Amniotic stem cell (primary cell): ENCODE results near the gene LCA5L.
"Not testable (repeated sequence)": the region's sequence is repeated elsewhere in the genome, so short reads cannot be mapped to it uniquely, and the experiment has no call there.

ENCODE experiments used
- DNase-seq: peaks from one replicate; lab custom pipeline; 2025; lab: John Stamatoyannopoulos, UW

The LCA5L gene

DNA sequence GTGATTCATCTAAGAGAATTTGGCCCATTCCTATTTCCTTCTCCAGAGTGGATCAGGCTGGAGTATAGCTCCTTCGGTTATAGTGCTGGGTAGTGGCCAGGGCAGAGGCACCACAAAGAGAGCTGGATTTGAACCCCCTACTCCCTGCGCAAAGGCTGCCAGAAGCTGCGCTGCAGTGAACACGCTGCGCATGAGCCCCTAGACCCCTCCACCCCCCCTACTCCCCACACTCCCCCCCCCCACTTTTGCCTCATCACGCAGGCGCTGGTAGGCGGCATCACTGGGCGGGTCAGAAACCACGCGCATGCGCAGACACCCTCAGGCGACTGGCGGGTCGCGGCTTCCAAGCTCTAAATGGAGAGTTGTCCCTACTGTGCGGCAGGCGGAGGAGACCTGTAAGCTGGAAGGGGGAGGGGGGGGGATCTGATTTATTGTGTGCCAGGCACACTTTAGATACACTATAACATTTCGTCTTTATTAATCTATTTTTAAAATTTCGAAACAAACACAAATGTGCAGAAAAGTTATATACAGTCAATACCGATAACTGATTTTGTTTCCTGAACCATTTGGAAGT is 58.0 kb downstream of the LCA5L start:
- peak; percentile 62 for DNase-seq

DNA sequence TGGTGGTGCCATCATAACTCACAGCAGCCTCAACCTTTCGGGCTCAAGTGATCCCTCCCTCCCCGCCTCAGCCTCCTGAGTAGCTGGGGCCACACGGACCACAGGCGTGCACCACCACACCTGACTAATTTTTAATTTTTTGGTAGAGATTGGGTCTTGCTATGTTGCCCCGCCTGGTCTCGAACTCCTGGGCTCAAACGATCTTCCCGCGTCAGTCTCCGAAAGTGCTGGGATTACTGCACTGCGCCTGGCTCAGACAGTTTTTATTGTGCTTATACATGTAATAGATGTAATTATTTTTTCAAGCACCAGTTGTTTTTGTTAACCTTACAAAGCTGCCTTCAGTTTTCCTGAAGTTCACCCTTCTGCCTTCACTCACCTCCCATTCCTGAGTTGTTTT is 58.7 kb downstream of the LCA5L start:
- DNase-seq = no peak

DNA sequence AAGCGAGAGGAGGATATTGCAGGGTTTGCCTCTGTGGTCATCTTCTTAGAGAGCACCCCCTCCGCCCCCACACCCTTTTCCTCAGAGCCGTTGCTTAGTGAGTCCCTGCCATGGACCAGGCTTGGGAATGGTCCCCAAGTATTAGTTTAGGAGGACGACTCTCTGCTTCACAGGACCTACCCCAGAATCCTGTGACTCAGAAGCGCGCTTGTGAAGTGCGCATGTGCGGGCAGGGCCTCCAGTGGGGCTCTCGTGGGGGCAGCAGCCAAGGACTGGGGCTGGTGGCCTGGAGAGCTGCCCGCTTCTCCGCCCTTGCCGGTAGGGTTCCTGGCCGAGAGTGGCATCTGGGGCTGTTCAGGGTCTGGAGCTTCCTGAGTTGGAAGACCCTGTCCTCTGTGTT is 59.4 kb downstream of the LCA5L start:
- DNase-seq = no peak

DNA sequence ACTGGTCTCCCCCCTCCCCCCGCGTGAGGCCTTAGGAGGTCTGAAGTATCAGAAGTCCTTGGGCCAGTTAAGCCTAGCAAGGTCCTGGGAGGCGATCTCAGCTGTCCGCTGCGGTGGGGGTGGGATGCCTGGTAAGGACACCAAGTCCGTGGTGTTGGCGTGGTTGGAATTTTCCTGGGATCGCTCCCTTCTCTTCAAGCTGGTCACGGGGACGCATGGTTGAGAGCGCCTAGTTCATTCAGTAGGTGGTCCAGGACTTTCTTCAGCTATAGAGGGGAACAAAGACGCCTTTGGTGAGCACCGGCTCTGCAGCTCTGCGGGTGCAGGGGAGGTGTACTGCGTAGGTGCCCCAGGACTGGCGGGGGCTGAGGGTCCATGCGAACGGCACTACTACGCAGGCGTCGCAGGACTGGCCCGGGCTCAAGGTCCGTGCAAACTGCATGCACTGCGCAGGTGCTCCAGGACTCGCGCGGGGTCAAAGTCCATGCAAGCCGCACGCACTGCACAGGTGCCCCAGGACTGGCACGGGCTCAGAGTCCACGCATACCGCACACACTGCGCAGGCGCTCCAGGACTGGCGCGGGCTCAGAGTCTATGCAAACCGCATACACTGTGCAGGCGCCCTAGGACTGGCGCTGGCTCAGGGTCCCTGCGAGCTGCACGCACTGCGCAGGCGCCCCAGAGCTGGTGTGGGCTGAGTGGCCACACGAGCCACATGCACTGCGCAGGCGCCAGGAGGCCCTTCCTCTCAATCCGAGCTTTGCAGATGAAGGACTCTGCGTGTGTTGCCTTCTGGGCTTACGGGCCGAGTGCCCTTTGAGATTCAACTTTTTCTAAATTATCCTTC is 60.1 kb downstream of the LCA5L start:
- peak; percentile 26 for DNase-seq

DNA sequence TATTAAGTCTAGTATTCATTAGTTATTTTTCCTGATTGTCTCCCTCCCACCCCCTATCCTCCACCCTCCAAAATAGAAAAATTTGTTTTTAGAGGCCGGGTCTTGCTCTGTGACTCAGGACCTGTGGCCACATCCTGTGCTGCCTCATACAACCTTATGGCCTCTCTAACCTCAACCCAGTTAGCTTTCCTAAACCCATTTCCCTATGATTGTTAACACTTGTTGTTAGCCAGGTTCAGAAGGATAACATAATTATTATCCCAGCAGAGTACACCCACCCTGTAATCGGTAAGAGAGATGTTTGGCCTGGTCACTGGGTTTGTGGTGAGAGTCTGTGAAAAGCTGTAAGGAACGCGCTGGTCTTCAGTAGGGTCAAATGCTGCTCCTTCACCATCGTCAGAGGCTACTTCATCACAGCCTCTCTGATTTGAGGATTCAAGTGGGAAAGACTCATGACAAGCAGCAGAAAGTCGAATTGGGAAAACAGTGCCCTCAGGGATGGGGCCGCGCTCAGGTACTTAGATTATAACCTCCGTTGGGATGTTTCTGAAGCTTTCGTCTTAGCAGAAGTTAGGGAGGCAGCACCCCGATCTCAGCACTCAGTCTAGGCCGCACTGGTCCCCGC is 60.8 kb downstream of the LCA5L start:
- DNase-seq = no peak

DNA sequence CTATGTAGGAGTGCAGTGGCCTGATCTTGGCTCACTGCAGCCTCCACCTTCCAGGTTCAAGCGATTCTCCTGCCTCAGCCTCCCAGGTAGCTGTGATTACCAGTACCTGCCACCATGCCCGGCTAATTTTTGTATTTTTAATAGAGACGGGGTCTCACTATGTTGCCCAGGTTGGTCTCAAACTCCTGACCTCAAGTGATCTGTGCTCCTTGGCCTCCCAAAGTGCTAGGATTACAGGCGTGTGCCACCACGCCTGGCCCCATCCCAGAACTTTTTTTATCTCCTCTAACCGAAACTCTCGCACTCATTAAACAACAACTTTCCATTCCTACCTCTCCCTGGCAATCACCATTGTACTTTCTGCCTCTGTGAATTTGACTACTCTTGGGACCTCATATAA is 63.5 kb downstream of the LCA5L start:
- DNase-seq = not testable (repeated sequence)

DNA sequence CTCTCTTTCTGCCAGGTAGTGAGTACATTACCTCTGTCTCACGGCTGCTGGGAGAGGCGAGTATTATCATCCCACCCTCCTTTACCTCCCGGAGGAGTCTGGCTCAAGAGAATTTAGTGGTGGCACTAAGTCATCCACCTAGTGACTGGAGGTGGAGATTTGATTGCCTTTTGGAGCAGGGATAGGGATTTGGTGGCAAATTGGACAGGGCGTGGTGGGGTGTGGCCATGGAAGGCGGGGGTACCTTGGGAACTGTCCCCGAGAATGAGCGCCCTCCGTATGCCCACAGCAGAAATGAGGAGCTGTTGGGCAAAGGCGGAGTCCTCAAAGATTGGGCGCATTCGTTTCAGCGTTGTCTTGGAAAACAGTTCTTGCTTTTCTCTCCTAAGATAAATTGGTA is 64.6 kb downstream of the LCA5L start:
- DNase-seq = no peak

DNA sequence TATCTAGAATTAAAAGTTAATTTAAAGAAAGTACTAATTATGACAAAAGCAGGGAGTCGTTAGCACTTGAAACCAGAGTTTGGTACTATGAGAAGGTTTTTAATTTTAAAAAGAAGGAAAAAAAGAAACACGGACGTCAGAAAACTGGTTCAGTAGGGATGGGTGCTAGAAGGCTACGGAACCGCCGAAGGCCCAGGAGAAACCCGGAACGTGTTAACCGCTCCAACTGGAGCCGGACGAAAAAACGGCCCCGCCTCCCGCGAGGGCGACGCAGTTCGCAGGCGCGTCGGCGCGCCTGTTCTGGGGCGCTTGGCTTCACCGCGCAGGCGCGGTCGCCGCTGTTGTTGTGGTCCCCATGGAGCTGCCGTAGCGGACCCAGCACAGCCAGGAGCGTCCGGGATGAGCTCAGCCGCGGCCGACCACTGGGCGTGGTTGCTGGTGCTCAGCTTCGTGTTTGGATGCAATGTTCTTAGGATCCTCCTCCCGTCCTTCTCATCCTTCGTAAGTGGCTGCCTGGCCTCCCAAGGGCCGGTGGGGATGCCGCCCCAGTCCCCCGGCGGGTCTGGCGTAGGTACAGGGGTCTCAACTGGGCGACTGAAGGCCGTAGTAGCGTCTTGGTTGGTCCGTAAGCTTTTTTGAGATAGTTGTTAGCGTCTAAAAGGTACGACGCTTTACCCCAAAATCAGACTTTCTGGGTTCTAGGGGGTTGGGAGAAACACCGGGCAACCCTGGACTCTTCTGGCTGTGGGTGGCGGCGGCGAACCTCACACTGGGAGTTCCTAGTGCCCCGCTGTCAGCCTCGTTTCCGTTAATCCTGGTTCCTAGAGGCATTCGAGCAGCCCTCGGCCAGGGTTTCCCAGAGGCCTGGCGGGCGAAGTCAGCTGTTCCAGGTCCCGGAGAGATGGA is 65.3 kb downstream of the LCA5L start:
- peak; percentile 93 for DNase-seq

DNA sequence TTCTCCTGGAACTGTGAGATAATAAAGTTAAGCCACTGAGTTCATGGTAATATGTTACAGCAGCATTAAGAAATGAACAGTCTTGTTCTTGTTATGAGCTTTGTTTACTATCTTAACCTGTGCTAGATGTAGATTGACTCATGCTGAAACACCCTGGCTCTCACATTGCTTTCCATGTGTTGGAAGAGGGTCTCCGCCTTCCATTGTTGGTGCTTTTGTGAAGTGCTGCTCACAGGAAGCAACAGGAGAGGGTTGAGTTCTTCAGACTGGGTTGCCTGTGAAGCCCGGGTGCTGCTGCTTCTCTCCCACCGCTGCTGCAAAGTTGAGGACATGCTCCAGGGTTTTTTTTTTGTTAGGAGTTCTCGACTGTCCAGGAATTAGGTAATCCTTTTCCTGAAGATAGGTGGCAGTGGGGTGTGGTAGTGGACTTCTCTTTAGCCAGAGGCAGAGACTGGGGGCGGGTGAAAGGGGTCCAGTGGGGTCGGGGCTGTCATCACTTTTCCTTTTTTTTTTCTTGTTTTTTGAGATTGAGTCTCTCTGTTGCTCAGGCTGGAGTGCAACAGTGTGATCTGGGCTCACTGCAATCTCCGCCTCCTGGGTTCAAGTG is 68.0 kb downstream of the LCA5L start:
- no peak for DNase-seq

DNA sequence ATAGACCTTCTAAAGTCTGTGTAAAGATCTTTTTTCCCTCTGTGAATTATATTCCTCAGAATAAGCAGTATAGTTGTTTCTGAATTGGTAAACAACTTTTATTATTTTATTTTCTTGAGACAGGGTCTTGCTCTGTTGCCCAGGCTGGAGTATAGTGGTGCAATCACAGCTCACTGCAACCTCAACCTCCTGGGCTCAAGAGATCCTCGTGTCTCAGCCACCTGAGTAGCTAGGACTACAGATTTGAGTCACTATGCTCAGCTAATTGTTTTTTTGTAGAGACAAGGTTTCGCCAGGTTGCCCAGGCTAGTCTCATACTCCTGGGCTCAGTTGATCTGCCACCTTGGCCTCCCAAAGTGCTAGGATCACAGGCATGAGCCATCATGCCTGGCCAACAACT is 70.1 kb downstream of the LCA5L start:
- DNase-seq = no peak

DNA sequence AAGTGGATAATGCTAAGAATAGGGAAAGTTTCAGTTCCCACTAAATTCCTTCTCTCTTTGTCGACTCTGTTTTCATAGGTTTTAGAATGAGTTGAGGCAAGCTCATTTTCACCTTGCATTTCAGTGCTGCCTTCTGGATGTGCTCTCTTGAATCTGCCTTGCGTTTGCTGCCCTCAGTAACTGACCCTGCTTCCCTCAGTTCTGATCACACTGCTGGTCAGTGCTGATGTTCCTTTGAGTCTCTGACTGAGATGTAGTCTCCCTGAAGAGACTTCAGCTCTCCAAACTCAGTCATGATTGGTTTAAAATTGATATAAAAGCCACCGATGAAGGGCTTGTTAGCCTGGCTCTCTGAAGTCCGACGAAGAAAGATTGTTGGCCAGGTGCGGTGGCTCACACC is 71.5 kb downstream of the LCA5L start:
- DNase-seq = no peak

DNA sequence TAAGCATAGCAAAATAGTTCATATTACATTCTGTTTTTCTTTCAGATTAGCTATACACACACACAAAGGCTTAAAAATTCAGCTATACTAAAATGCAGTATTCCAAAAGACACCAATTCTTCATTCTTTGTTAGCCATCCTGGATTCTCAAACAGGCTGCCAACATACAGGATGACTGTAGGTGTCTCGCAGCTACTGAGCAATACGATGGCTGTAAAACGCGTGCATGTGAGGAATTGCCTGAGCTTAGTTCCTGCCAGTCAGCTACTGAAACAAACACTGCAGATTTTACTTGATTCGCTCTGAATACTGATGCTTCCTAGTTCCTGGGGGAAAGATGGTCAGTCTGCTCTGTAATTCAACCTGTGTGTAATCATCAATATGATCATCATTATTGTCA is 71.9 kb downstream of the LCA5L start:
- no peak for DNase-seq

DNA sequence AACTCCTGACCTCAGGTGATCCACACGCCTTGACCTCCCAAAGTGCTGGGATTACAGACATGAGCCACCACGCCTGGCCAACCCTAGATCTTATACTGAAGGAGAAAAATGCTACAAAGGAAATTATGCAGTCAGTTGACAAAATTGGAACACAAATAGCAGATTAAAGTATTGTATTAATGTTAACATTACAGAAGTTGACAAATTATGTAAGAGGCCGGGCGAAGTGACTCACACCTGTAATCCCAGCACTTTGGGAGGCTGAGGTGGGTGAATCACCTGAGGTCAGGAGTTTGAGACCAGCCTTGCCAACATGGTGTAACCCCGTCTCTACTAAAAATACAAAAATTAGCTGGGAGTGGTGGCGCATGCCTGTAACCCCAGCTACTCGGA is 75.7 kb downstream of the LCA5L start:
- DNase-seq = not testable (repeated sequence)

DNA sequence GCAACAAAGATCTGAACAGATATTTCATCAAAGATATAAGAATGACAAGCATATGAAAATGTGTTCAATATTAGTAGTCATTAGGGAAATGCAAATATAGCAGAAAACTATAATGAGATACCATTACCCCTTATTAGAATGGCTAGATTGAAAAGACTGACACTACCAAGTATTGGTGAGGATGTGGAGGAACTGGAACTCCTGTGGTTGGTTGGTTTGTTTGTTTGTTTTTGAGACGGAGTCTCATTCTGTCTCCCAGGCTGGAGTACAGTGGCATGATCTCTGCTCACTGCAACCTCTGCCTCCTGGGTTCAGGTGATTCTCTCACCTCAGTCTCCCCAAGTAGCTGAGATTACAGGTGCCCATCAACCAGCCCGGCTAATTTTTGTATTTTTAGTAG is 77.8 kb downstream of the LCA5L start:
- DNase-seq = no peak

DNA sequence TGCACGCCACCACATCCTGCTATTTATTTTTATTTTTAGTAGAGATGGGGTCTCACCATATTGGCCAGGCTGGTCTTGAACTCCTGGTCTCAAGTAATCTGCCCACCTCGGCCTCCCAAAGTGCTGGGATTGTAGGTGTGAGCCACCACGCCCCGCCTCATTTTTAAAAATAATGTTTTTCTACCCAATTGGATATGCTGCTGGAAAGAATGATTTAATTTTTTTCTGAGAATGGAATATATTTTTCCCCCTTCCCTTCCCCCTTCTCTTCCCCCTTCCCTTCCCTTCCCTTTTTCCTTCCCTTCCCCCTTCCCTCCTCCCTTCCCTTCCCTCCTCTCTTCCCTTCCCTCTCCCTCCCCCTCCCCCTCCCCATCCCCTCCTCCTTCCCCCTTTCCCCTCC is 79.0 kb downstream of the LCA5L start:
- no peak for DNase-seq

DNA sequence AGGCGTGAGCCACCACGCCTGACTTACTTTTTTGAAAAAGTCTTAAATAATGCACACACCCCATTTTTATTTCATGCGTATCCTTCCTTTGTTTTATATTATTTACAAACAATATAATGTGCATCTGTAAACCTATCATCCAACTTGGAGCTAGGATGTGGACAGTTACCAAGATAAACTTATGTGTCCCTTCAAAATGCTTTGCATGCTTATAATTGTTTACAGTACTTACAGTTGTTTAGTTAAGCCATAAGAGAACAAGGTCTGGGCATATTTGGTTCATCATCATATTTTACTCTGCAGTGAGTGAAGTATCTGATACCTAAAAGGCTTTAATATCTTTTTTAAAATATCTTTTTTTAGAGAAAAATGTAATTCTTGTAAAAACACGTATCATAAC is 80.6 kb downstream of the LCA5L start:
- no peak for DNase-seq

DNA sequence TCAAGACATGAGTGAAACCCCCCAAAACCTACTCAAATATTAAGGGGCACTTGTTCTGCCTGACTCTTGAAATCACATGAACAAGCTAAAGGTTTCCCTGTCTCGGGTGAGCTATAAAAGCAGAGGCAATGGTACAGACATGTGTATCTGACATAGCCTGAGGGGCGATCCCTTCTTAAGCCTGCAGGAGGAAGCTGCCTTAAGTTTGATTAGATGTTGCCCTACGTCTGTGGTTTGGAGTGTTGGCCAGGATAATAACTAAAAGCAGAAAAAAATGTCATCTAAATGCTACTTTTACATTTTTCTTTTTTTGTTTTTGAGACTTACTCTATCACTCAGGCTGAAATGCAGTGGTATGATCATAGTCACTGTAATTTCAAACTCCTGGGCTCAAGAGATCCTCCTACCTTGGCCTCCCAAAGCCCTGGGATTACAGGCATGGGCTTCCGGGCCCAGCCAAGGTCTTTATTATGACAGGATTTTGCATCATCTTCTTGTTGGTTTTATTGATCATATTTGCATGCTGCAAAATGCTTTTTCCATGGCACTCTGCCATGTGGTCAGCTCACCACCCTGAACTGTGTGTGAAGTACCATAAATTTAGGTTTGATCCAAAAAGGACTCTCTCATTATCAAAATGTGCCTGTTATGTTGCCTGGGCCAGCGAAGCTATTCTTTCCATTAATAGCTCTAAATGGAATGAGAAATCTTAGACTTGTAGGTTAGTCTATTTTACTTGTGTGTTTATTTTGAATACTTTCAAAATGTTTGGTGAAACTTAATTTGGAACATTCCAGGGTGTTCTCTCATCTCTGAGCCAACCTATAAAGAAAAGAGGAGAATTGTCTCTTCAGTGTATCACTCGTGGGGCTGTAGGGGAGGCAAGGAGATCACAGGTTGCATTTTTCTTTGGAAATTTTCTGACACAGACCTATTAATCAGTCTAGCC is 81.7 kb downstream of the LCA5L start:
- DNase-seq = no peak

DNA sequence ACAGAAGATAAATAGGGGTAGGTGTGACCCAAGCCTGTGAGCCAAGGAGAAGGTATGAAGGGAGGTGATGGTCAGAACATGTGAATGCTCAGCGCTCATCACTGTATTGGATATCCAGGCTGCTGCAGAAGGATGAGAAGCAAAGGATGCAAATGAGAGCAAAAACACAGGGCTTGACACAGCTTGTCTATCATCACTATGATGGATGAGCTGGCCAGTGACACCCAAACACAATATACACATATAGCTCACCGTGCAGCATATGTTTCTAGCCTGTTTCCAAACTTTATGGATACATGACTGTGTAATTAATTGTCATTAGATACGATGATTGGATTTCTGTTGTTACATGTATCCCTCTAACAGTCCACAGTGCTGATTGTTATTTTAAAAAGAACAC is 82.8 kb downstream of the LCA5L start:
- DNase-seq = no peak

DNA sequence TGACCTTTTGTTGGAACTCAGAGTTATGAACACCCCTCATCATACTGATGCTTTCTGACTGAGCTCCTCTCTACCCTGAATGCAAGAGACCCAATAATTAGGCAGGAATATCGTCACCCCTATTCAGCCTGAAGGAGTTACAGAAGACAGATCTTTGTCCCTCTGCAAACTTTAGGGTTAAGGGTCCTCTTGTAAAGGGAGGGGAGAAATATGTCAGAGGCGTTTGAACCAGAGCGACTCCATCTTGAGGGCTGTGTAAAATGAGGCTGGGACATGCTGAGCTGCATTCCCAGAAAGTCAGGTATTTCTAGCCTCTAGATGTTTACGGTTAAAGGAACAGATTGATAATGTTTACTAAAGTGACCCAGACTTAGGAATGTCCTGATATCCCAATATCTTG is 86.2 kb downstream of the LCA5L start:
- DNase-seq = no peak
